Coronary artery (tissue), 2 donors: ENCODE data around the gene MBD5.

Experiments
- DNase-seq: peaks from one replicate; pipeline ENCODE4 v3.0.0-alpha.2; 2017; ENCODE audit warnings: low spot score
- H3K27ac ChIP-seq, 2 donors: fragments of 200-600 bp; sonication (generic); one replicate each; pipeline ENCODE4 v1.5.1; 2016 to 2019
- H3K4me3 ChIP-seq: fragments of 200-600 bp; sonication (generic); 2 replicates; pipeline ENCODE4 v1.5.1; 2016; ENCODE audit warnings: mild to moderate bottlenecking, moderate library complexity
- CTCF ChIP-seq: fragments of 200-600 bp; sonication (generic); IDR thresholded peaks from one replicate; pipeline ENCODE4 v1.5.1; 2019; ENCODE audit warnings: antibody characterized with exemption

The MBD5 gene

GRCh38 chr2:148303161-148303560, 282.3 kb downstream of the MBD5 start:
- TF ChIP-seq CTCF: no peak
- Histone ChIP-seq H3K27ac (no peak overlapping the region), H3K4me3 (no peak overlapping the region)
- DNase-seq: no peak

GRCh38 chr2:148305476-148305875, 284.6 kb downstream of the MBD5 start:
- Histone ChIP-seq H3K4me3 (no peak overlapping the region), H3K27ac (no peak overlapping the region)
- no peak for TF ChIP-seq CTCF
- DNase-seq: no peak

GRCh38 chr2:148306027-148306426, 285.1 kb downstream of the MBD5 start:
- no peak for TF ChIP-seq CTCF
- Histone ChIP-seq H3K27ac (no peak overlapping the region), H3K4me3 (no peak overlapping the region)
- DNase-seq: no peak

GRCh38 chr2:148317598-148317997, 296.7 kb downstream of the MBD5 start:
- no peak for DNase-seq
- no peak for TF ChIP-seq CTCF
- Histone ChIP-seq H3K27ac (no peak overlapping the region), H3K4me3 (no peak overlapping the region)

GRCh38 chr2:148338541-148338940, 317.6 kb downstream of the MBD5 start:
- H3K4me3 ChIP-seq: no peak overlapping the region
- no peak for TF ChIP-seq CTCF
- H3K27ac ChIP-seq: no peak overlapping the region
- no peak for DNase-seq

- Histone ChIP-seq H3K27ac (no peak overlapping the region), H3K4me3 (no peak overlapping the region)
- no peak for DNase-seq
- no peak for TF ChIP-seq CTCF
These were observed 321.2 kb downstream of the MBD5 start for GRCh38 chr2:148342086-148342485.

GRCh38 chr2:148350199-148350598, 329.3 kb downstream of the MBD5 start:
- H3K27ac ChIP-seq: no peak overlapping the region
- no peak for TF ChIP-seq CTCF
- H3K4me3 ChIP-seq: no peak overlapping the region
- DNase-seq: no peak
